GM18502 (cell line): Measurements from ENCODE around the gene GPATCH2.
A peak's percentile ranks its signal among the peaks of the same experiment; 100 is the strongest.
"Not testable (repeated sequence)": the region's sequence is repeated elsewhere in the genome, so short reads cannot be mapped to it uniquely, and the experiment has no call there.

ENCODE experiments used
- ATAC-seq: cut with Tn5 transposase; IDR thresholded peaks from one replicate; pipeline ENCODE4 v1.9.1; 2021; ENCODE audit warnings: mild to moderate bottlenecking; ENCODE audit not compliant: unreplicated experiment, poor library complexity

The GPATCH2 gene

DNA sequence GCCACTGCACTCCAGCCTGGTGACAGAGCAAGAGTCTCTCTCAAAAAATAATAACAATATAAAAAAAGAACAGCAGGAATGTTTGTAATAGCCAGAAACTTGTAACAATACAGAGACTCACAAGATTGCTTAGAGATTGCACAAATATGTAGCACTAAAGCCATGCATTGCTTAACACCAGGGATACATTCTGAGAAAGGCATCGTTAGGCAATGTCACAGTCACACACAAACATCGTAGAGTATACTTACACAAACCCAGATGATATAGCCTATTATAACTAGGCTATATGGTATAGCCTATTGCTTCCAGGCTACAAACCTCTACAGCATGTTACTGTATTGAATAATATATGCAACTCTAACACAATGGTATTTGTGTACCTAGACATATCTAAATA, 45.3 kb downstream of the GPATCH2 start:
- no peak for ATAC-seq

DNA sequence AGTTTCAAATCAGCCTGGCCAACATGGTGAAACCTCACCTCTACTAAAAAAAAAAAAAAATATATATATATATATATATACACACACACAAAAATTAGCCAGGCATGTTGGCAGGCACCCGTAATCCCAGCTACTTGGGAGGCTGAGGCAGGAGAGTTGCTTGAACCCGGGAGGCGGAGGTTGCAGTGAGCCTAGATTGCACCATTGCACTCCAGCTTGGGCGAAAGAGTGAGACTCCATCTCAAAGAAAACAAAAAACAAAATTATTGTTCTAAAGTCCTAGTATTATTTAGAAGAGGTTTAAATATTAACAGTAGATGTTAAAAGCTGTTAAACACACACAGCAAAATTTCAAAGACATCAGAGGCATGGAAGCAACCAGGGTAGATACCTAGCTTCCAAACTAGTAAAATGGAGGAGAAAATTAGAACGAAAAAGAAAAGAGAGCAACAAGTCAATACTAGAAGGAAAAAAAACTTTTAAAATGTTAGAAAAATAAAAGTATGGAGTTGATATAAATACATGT, 46.5 kb downstream of the GPATCH2 start:
- ATAC-seq, result not testable (repeated sequence)

DNA sequence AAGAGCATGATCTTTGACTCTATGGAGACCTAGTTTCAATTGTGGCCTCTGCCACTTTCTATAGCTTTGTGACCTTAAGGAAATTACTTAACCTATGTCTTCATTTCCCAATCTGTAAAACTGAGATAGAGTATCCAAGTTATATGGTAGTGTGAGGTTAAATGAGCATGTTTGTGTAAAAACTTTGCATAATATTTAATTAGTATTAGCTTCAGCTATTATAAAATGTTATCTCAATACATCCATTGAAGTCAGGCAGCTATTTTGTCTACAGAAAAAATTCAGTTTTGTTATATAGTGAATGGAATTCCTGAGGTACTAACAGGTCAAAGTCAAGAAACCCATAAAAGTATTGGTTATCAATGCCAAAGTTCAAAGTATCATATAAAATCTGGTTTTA, 53.6 kb downstream of the GPATCH2 start:
- ATAC-seq, result no peak

DNA sequence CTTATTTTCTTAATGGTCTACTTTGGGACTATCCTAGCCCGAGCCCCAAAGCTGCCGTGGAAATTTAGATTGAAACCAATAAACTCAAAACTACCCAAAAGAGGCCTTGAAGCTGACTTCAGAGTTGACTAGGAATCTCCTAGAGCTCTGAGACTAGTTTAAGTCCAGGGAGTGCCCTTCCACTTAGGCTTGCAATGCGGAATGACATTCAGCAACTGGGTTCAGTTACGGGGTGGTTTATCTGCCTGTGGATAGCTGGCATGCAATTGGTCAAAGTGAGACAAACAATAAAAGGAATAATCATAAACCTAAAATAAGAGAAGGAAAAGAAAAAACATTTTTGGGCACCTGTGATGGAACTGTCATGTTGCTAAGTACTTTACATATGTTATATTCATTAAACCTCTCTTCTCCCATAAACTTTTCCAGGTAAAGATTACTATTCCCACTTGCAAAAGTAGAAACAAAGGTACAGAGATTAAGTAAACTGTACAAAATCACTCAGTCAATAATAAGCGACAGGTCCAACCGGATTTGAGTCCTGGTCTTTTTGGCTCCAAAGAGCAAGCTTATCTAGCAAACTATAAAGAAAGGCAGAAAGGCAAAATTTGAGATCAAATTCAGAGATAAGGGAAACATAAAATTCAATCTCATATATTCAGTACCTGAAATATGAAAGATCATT, 56.5 kb downstream of the GPATCH2 start:
- ATAC-seq, result no peak

DNA sequence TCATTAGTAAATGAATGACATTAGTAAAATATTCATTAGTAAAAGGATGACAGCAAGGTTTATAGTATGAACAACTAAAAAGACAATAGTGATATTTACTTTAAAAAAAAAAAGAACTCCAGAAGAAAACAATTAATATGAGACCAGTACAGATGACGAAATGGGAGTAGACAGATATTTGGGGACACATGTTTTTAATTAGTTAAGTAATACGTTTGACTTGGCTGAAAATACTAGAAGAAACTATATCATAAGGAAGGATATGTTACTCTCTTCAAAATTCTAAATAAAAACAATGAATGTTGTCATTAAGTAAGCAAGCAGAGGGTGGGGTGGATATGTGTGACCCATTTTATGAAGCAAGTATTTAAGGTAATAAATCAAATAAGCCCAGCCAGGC, 61.9 kb downstream of the GPATCH2 start:
- ATAC-seq, result no peak

DNA sequence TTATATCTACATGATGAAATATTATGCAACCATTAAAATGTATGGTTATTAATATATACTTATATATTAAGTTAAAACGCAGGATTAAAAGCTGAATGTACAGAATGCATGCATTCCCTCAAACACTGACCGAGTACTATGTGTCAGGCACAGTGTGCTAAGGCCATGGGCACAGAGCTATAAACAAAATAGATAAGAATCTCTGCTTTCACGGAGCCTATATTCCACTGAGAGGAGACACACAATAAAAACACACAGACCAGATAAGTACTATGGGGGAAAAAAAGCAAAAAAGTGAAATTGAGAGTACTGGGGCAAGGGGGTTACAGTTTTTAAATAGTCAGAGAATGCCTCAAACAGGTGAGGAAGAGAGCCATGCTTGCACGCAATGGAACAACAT, 62.7 kb downstream of the GPATCH2 start:
- no peak for ATAC-seq

DNA sequence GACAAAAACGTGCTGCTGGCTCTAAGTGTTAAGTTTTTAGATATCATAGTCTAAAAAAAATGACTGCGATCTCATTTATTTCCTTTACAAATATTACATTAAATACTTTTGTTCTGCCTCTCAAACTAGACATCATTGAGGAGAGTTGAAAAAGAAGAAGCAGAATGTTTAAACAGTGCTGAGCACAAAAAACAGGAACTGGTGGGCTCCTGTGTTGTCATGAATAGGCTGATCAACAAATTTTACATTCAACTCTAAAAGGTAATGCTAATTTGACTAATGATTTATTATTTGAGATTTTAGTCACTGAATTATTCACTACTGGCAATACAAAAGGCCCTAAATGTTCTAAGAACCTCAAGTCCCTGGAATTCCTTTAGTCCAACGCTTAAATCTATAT, 66.1 kb downstream of the GPATCH2 start:
- no peak for ATAC-seq

DNA sequence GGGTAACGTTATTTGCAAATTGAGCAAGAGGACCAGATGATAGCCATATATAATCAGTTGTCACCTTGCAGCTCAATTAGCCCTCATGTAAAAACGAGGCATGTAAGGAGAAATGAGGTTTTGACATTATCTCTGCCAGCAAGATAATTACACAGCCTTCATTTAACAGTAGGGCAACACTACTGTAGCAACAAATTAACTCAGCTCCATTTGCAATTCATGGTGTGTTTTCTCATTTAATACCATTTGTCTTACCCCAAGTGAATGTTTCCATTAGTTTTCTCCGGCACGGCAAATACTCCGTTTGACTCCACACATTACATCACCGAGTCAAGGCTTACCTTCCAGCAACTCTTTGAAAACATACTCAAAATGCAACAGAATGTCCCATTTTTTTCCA, 66.7 kb downstream of the GPATCH2 start:
- ATAC-seq, result no peak

DNA sequence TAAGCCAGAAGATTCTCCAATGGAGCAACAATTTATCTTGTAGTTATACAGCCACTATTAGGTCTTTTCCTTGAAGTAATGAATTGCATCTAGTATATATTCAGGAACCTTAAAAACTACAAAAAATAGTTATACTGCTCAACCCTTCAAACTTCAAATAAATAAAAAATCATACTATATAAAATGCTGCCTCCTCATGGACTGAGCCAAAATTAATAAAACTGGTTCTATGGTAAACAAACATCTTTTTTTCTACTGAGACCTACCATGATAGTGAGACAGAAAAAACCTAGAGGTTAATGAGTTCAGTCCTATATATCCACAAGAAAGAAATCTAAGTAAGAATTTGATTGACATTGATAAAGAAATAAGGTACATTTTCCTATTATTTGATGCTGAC, 67.7 kb downstream of the GPATCH2 start:
- no peak for ATAC-seq

DNA sequence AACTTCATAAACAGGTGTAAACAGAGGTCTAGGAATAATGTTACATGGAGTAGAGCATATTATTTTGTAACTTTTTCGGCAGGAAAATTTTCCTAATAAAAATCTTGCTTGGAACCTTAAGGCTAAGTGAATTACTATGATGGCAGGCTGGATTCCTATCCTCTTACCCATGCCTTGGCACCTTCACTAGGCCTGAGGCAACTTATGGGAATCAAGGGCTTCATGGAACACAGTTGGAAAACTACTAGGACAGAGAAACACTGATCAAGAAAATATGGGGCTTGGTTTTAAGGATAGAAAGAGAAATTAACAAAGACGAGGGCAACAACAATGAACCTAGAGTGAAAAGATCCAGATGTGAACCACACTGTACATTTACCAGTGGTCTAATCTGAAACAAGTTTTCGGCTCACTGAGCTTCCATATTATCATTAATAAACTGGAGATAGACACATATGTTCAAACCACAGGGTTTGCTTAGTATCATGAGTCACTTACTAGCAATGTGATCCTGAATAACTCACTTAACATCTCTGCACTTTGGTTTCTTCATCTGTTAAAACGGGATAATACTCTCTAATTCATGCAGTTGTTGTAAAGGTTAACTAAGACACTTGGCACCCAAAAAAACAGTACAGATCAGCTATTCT, 68.5 kb downstream of the GPATCH2 start:
- no peak for ATAC-seq

DNA sequence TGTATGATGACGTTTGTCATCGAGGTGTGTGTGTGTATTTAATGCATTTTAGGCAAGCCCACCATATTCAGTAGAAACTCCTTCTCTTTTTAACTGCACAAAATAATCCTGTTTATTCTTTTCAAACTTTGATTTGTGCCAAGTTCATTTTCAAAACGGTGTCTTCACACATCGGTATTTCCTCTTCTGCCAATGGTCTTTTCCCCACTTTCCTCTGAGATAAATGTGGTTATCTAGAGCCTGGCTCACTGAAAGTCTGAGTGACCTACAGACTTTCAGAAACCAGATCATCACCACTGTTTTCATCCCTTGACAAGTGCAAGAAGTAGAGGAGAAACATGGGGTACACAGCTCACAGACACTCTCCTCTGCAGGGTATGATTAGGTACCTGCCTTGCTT, 69.4 kb downstream of the GPATCH2 start:
- ATAC-seq, result no peak

DNA sequence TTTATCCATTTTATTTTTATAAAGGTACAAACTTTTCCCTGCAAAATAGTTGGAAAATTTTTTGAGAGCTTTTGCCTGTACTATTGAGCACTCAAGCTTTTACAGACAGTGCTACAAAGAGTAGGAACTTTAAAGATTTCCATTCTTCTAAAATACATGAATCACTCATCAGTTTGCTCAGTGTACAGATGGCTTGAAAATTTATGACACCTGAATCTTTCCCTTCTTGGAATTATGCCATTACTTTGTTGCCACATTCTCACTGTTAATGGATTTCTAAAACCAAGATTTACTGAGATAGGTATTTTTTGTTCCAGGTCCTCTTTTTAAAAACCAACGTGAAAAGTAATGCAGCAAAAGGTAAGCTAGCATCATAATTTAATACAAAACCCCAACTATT, 76.0 kb downstream of the GPATCH2 start:
- no peak for ATAC-seq

DNA sequence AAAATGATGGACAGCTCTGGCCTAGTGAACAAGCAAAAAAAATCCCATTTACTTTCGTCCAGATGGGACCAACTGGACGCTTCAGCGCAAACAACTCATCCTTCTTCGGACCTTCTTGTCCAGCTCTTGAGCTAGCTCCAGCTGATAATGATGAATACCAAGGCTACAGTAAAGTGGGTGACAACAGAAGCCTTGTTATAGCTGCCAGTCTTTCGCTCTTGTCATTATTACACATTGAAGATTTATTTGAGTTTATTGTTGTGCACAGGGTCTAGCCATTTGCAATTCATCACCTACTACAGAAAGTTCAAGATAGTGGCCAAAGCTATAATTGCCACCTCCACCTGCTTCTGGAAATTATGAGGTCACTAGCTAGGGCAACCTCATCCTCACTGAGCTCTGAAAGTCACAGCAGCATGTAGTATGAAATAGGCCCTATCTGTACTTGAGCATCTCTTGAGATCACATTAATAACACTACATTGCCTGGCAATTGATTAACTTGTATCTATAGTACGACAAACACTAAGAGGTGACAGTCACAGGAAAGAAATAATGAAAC, 76.9 kb downstream of the GPATCH2 start:
- ATAC-seq, result no peak

DNA sequence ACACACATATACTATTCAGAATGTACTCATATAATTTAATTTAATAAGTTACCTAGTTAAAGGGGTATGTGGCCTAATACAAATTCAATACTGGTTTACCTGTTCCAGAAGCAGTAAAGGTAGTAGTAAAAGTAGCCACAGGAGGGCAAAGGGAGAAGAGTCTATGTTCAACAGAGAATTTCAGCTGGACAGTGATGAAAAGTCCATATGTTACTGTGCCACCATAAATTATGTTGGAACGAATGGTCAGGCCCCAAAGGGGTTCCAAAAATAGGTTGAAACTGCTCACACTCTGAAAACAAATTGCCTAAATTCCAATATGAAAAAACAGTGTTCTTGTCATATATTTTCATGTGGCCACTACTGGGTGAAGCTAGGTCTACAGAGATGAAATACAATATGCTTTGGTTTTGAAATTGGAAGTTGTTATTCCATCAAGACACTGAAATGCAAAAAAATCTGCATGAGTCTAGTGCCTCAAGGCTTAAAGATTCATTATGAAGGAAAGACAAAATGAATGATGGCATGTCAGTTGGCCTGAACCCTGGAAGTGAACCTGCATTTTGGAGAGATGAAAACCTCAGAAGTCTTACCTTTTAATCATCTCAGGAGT, 78.4 kb downstream of the GPATCH2 start:
- no peak for ATAC-seq

DNA sequence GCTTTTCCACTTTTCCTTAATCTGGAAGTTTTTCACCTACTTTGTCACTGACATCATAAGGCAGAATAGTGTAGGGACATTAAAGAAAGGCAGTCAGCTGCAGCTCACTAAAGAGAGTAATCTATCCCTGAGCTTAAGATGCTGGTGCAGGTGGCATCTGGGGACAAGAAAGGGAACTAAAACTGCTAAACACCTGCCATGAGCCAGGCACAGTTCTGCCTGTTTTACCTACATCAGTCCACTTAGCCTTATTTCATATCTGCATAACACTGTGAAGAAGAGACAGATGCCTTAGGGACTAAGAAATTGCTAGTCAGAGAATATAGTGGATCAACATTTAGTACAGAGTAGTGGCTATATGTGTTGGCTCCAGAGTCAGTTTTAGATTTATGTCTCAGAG, 88.1 kb downstream of the GPATCH2 start:
- ATAC-seq, result peak; percentile 89

DNA sequence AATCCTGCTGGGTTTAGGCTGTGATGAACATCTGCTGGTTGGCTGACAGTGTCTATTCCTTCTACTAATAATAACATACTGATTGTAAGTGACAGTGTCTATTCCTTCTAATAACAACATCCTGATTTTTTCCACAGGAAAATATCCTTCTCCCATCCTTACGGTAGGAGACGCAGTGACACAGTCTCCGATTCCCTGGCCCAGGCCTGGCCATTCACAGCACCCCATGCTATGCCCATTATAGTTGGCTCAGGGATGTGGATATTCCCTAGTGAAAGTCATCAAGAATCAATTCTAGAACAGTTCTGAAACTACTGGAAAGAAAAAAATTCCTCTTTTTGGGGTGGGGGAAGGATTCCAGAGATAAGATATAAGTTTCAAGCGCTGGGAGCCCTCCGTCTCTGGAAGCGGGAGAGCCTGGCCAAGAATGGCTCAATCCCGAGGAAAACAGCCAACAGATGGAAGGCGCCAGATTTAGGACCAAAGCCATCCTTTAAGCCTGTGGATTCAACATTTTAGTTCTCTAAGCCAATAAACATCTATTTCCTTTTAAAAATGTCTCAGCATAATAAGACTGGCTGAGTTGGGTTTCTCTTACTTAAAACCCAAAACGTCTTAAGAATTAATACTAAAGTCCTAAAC, 88.6 kb downstream of the GPATCH2 start:
- ATAC-seq, result no peak

DNA sequence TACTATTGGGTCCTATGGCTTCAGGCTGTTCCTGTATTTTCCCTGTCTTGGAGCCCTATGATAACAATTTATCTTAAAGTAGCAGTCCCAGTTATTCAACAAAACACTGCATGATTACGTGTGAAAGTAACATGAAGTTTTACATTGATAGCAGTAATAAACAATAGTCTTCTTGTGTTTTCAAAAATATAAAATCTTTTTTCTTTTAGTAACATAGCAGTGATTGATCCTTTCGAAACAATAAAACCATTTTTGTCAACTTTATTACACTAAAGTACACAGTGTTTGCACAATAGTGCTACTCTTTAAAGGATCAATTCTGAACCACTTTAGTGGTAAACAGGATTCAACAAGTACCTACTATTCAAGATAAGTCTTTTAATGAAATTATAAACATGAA, 90.6 kb downstream of the GPATCH2 start:
- ATAC-seq, result no peak

DNA sequence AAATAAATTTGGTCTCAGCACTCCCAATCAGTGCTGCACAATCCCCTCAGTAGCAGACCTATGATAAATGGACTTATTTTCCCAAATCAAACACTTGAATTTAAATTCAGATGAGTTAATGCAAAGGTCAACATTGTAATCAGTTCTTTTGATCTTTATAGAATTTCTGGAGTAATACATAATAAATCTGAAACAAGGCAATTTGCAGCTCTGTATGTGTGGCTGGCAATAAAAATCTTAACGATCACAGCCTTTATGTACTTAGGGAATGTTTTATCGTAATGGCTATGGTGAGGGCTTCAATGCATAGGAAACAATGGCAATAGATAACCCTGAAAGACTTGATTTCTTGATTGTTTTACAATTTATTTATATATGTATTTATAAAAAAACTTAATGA, 91.4 kb downstream of the GPATCH2 start:
- ATAC-seq, result no peak

DNA sequence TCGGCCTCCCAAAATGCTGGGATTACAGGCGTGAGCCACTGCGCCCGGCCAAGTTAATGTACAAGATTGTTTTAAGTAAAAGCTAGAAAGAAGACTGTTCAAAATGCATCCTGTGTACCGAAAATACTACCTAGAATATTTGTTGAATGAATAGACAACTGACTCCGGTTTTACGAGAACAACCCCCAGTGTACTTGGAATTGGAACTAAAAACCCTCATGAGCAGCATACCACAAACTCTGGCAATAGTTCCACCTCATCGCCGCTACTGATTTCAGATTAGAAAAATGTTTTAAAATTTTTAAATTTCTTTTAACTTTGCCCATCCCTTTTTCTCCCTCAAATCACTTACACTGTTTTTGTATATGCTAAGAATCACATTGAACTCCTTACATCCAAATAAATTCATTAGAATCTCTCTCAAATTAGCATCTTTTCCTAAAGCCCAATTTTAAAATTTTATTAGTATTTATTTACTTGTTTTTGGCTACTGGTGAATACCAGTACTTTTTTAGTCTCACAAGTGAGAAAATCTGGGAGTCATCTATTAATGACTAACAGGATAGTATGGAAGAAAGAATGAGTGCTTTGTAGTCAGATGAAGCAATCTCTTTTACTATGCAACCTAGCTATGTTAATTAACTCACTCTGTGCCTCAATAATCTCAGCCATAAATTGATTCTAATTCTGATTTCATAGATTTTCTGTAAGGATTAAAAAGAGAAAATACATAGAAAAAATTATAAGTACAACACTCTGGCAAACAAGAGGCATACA, 95.1 kb downstream of the GPATCH2 start:
- ATAC-seq, result no peak

DNA sequence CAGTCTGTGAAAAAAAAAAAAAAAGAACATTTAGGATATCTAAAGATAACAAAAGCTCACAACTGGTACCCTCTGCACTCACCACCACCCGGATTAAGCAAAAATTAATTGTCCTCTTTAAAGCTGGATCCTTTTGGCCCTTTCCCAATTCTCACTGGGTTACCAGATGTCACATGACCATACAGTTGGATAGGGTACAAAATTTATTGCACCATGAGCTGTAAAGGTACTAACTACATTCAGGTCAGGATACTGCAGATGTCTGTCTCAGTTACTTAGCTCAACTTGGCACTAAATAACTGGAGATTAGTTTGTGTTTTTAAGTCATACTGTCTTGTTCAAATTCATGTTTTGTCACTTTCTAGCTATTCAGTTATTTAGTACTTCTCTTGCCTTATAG, 96.3 kb downstream of the GPATCH2 start:
- ATAC-seq, result no peak
